ENCODE measurements around the gene PHF21A.
A peak's percentile ranks its signal among the peaks of the same experiment; 100 is the strongest.

PHF21A gene

GRCh38 chr11:45899448-45900174 is 221.6 kb downstream of the PHF21A start:
- DNase-seq: peak; percentile 83

- no peak for DNase-seq
Measured at GRCh38 chr11:45899086-45899447, 222.2 kb downstream of the PHF21A start.

GRCh38 chr11:45897556-45897955 is 223.7 kb downstream of the PHF21A start:
- no peak for DNase-seq

- no peak for DNase-seq
Measured at GRCh38 chr11:45896422-45896984, 224.8 kb downstream of the PHF21A start.

- no peak for DNase-seq
Measured at GRCh38 chr11:45895553-45896259, 225.5 kb downstream of the PHF21A start.

GRCh38 chr11:45894555-45895247 is 226.6 kb downstream of the PHF21A start:
- DNase-seq: no peak

GRCh38 chr11:45892856-45893255 is 228.4 kb downstream of the PHF21A start:
- DNase-seq: no peak

- no peak for DNase-seq
Measured at GRCh38 chr11:45890886-45891550, 230.2 kb downstream of the PHF21A start.

- DNase-seq: no peak
Measured at GRCh38 chr11:45889966-45890365, 231.3 kb downstream of the PHF21A start.

GRCh38 chr11:45889555-45889954 is 231.7 kb downstream of the PHF21A start:
- no peak for DNase-seq

GRCh38 chr11:45887587-45887986 is 233.7 kb downstream of the PHF21A start:
- no peak for DNase-seq

GRCh38 chr11:45886816-45887520 is 234.3 kb downstream of the PHF21A start:
- DNase-seq: no peak

- no peak for DNase-seq
Measured at GRCh38 chr11:45885921-45886721, 235.1 kb downstream of the PHF21A start.

- DNase-seq: no peak
Measured at GRCh38 chr11:45885274-45885920, 235.9 kb downstream of the PHF21A start, which contains the start of gene MAPK8IP1. MAPK8IP1 (plus strand) TSS chr11:45885651; CDS start chr11:45885821, 170 bp downstream.

- no peak for DNase-seq
Measured at GRCh38 chr11:45884596-45885185, 236.6 kb downstream of the PHF21A start.
